OCI-LY1 (cell line): ENCODE measurements around the gene KCNT1.

Experiments
- CTCF ChIP-seq: fragments of 200-600 bp; sonication (generic), shearing (Covaris generic); IDR thresholded peaks from 2 replicates; pipeline ENCODE4 v1.5.1; 2017; ENCODE audit warnings: mild to moderate bottlenecking, antibody characterized with exemption, low read length, moderate library complexity, mixed read lengths
- EZH2 ChIP-seq: fragments of 200-600 bp; sonication (generic), shearing (Covaris generic); IDR thresholded peaks from 2 replicates; pipeline ENCODE4 v1.8.0; 2017; ENCODE audit warnings: borderline replicate concordance, mixed run types, mild to moderate bottlenecking, antibody characterized with exemption, low read length, moderate library complexity, mixed read lengths

GRCh38 chr9:135815413-135815812, 113.4 kb downstream of the KCNT1 start:
- TF ChIP-seq CTCF (no peak), EZH2 (no peak)
